Neural progenitor cell (in vitro differentiated cells): ENCODE results near the gene PDE6A. TPM values are rescaled to one million over a fixed set of nuclear protein-coding genes. Genes with fewer than 3 reads are reported as not detected.

ENCODE experiments used
- DNase-seq: peaks from one replicate; pipeline ENCODE4 v3.0.0-alpha.2; 2016; ENCODE audit warnings: low spot score
- H2AFZ ChIP-seq: fragments of 200-600 bp; sonication (generic); replicated peaks from 2 replicates; pipeline ENCODE4 v1.6.1; 2016; ENCODE audit warnings: antibody characterized with exemption
- H3F3A ChIP-seq: fragments of 200-600 bp; sonication (generic); 2 replicates; pipeline ENCODE4 v1.6.1; 2016; ENCODE audit warnings: antibody characterized with exemption, low read depth
- H3K27ac ChIP-seq: fragments of 200-600 bp; sonication (generic); 2 replicates; pipeline ENCODE4 v1.5.1; 2016; ENCODE audit warnings: mild to moderate bottlenecking
- H3K27me3 ChIP-seq: fragments of 200-600 bp; sonication (generic); 2 replicates; pipeline ENCODE4 v1.6.1; 2016; ENCODE audit warnings: mild to moderate bottlenecking, moderate library complexity
- H3K36me3 ChIP-seq: fragments of 200-600 bp; sonication (generic); 2 replicates; pipeline ENCODE4 v1.5.1; 2016
- H3K4me1 ChIP-seq: fragments of 200-600 bp; sonication (generic); 2 replicates; pipeline ENCODE4 v1.6.1; 2016; ENCODE audit warnings: mixed run types
- H3K4me2 ChIP-seq: fragments of 200-600 bp; sonication (generic); 2 replicates; pipeline ENCODE4 v1.6.1; 2016
- H3K4me3 ChIP-seq: fragments of 200-600 bp; sonication (generic); 2 replicates; pipeline ENCODE4 v1.5.1; 2016
- H3K79me2 ChIP-seq: fragments of 200-600 bp; sonication (generic); 2 replicates; pipeline ENCODE4 v1.6.1; 2016; ENCODE audit warnings: low read depth
- H3K9ac ChIP-seq: fragments of 200-600 bp; sonication (generic); 2 replicates; pipeline ENCODE4 v1.6.1; 2016
- H3K9me3 ChIP-seq: fragments of 200-600 bp; sonication (generic); 2 replicates; pipeline ENCODE4 v1.5.1; 2016; ENCODE audit warnings: low read depth
- H4K20me1 ChIP-seq: fragments of 200-600 bp; sonication (generic); 2 replicates; pipeline ENCODE4 v1.6.1; 2016; ENCODE audit warnings: low read depth
- H3K27ac Mint-ChIP-seq: 3 replicates; pipeline ENCODE4 v1.8.0; 2021; ENCODE audit warnings: mixed read lengths
- H3K27me3 Mint-ChIP-seq: 2 replicates; pipeline ENCODE4 v1.8.0; 2022; ENCODE audit warnings: low read depth, mild to moderate bottlenecking, inconsistent platforms, moderate library complexity, mixed read lengths; ENCODE audit not compliant: insufficient read depth
- H3K36me3 Mint-ChIP-seq: 3 replicates; pipeline ENCODE4 v1.8.0; 2021; ENCODE audit warnings: mixed read lengths
- H3K4me1 Mint-ChIP-seq: 3 replicates; pipeline ENCODE4 v1.8.0; 2021; ENCODE audit warnings: mixed read lengths
- H3K4me3 Mint-ChIP-seq: 3 replicates; pipeline ENCODE4 v1.8.0; 2021; ENCODE audit warnings: mild to moderate bottlenecking, moderate library complexity, mixed read lengths
- H3K9me3 Mint-ChIP-seq: 3 replicates; pipeline ENCODE4 v1.8.0; 2020; ENCODE audit warnings: mixed read lengths
- EZH2 ChIP-seq: fragments of 200-600 bp; sonication (generic); IDR thresholded peaks from 2 replicates; pipeline ENCODE4 v1.6.1; 2017; ENCODE audit warnings: antibody characterized with exemption, mild to moderate bottlenecking, moderate library complexity
- EZH2phosphoT487 ChIP-seq: fragments of 200-600 bp; sonication (generic); IDR thresholded peaks from 2 replicates; pipeline ENCODE4 v1.6.1; 2017; ENCODE audit warnings: antibody characterized with exemption
- total RNA-seq: library from RNA; depleted of rRNA; stranded (reverse); fragments of >200 nt; gene quantifications from 2 replicates; pipeline ENCODE4 v1.2.3, GENCODE V29; 2015; ENCODE audit warnings: low replicate concordance
- TF ChIP-seq, protein P1 (sequence below): fragments of 200-600 bp; sonication (generic); IDR thresholded peaks from 2 replicates; pipeline ENCODE4 v1.5.1; 2017; ENCODE audit warnings: antibody characterized with exemption, mild to moderate bottlenecking

The PDE6A gene
- total RNA-seq, 1 donor from 2014 or later = not detected

- H3K4me1 Mint-ChIP-seq = peaks cover 10% of the 10 kb centered on the region
- DNase-seq = peak; percentile 91
- Histone ChIP-seq H3K27me3 (no peaks in the 10 kb centered on the region), H3K9ac (no peak overlapping the region), H3K79me2 (no peaks in the 10 kb centered on the region), H4K20me1 (no peaks in the 10 kb centered on the region), H3K4me2 (peak overlapping the region; percentile 54), H3K36me3 (no peaks in the 10 kb centered on the region), H3F3A (peaks cover 4% of the 10 kb centered on the region), H3K9me3 (no peaks in the 10 kb centered on the region), H2AFZ (peak overlapping the region; percentile 84), H3K27ac (no peak overlapping the region), H3K4me1 (peaks cover 7% of the 10 kb centered on the region), H3K4me3 (no peak overlapping the region)
- H3K36me3 Mint-ChIP-seq = no peaks in the 10 kb centered on the region
- TF ChIP-seq, protein P1, sequence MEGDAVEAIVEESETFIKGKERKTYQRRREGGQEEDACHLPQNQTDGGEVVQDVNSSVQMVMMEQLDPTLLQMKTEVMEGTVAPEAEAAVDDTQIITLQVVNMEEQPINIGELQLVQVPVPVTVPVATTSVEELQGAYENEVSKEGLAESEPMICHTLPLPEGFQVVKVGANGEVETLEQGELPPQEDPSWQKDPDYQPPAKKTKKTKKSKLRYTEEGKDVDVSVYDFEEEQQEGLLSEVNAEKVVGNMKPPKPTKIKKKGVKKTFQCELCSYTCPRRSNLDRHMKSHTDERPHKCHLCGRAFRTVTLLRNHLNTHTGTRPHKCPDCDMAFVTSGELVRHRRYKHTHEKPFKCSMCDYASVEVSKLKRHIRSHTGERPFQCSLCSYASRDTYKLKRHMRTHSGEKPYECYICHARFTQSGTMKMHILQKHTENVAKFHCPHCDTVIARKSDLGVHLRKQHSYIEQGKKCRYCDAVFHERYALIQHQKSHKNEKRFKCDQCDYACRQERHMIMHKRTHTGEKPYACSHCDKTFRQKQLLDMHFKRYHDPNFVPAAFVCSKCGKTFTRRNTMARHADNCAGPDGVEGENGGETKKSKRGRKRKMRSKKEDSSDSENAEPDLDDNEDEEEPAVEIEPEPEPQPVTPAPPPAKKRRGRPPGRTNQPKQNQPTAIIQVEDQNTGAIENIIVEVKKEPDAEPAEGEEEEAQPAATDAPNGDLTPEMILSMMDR = peak; percentile 95
- no peak for TF ChIP-seq EZH2phosphoT487
- H3K27me3 Mint-ChIP-seq = peaks cover 7% of the 10 kb centered on the region
- no peaks in the 10 kb centered on the region for H3K9me3 Mint-ChIP-seq
- H3K27ac Mint-ChIP-seq = no peak overlapping the region
- peak overlapping the region; percentile 54 for H3K4me3 Mint-ChIP-seq
Measured at GRCh38 chr5:149852641-149853330, 91.8 kb downstream of the PDE6A start.

DNA sequence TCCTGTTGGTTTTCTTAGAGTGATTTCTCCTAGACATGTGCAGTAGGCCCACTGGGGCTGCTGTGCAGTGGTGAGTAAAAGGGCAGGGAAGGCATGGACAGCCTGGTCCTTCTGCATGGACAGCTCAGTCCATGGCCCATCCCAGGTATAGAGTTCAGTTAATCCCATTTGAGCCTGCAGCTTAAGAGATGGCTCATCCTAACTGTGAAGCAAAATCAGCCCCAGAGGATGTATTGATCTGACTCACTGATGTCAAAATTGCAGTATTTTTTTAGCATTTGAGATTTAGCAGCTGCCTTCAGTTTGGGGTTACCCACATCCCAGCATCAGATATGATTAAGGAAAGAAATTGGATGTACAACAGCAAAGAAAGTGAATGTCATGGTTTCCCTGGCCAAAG lies 93.4 kb downstream of the PDE6A start:
- no peak overlapping the region for H3K4me3 ChIP-seq
- TF ChIP-seq, protein P1 = no peak
- TF ChIP-seq EZH2phosphoT487 (no peak), EZH2 (no peak)
- H3K4me2 ChIP-seq = no peak overlapping the region
- no peaks in the 10 kb centered on the region for H3K9me3 ChIP-seq
- no peaks in the 10 kb centered on the region for H3K36me3 ChIP-seq
- H2AFZ ChIP-seq = no peak overlapping the region
- Mint-ChIP-seq H3K4me3 (no peak overlapping the region), H3K27ac (no peak overlapping the region), H3K9me3 (no peaks in the 10 kb centered on the region), H3K4me1 (peaks cover 10% of the 10 kb centered on the region), H3K27me3 (peaks cover 7% of the 10 kb centered on the region), H3K36me3 (no peaks in the 10 kb centered on the region)
- no peak overlapping the region for H3K27ac ChIP-seq
- H4K20me1 ChIP-seq = no peaks in the 10 kb centered on the region
- peaks cover 7% of the 10 kb centered on the region for H3K4me1 ChIP-seq
- H3K27me3 ChIP-seq = no peaks in the 10 kb centered on the region
- H3F3A ChIP-seq = peaks cover 4% of the 10 kb centered on the region
- DNase-seq = no peak
- H3K9ac ChIP-seq = no peak overlapping the region
- no peaks in the 10 kb centered on the region for H3K79me2 ChIP-seq

DNA sequence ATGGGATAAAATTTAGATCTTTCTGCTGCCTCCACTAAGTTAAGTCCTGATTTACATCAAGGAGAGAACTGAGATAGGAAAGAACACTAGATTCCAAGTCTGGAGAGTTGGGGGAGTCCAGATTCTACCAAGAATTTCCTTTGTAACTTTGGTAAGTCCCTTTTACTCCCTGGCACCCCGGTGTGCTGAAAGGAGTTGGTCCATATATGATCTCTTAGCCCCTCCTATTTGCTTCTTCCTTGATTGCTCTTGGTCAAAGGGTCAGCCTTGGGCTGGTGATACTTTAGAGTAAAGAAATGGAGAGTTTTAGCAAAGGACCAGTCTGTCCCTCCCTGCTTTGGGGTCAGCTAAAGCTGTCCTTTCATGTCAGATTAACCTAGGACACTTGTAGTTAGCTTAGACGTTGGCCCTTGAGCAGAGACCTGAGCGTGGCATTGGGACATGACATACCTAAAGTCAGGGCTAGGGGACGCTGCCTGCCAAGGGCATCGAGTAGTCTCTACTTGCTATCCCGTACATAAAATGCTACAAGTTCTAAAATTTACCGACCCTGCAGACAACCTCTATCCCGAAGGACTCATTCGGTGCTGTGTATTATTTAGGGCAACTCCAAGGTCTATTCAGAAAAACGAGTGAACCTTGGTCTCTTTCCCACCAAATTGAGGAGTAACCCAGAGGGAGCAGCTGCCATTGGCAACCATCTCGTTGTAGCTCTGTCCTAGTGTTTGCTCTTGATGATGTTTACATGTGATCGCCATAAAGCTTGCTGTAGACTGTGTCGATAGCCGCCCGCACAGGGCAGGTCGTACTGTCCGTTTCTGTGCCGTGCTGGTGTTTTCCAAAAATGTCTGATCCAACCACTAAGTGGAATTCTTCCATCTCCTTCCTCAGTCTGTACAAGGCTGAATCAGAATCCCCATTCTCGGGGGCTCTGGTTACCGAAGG lies 94.4 kb downstream of the PDE6A start:
- H3F3A ChIP-seq = peaks cover 4% of the 10 kb centered on the region
- no peak for DNase-seq

More for the DNA sequence above, 94.4 kb downstream of the PDE6A start:
- H3K27me3 ChIP-seq = no peaks in the 10 kb centered on the region
- Mint-ChIP-seq H3K4me1 (peaks cover 10% of the 10 kb centered on the region), H3K4me3 (no peak overlapping the region), H3K36me3 (no peaks in the 10 kb centered on the region), H3K27ac (no peak overlapping the region), H3K27me3 (peaks cover 7% of the 10 kb centered on the region), H3K9me3 (no peaks in the 10 kb centered on the region)
- peaks cover 7% of the 10 kb centered on the region for H3K4me1 ChIP-seq
- no peaks in the 10 kb centered on the region for H3K9me3 ChIP-seq
- no peak overlapping the region for H2AFZ ChIP-seq
- TF ChIP-seq, protein P1 = no peak
- TF ChIP-seq EZH2phosphoT487 = no peak
- no peaks in the 10 kb centered on the region for H3K79me2 ChIP-seq
- H3K4me3 ChIP-seq = no peak overlapping the region
- H4K20me1 ChIP-seq = no peaks in the 10 kb centered on the region
- no peak overlapping the region for H3K9ac ChIP-seq
- no peaks in the 10 kb centered on the region for H3K36me3 ChIP-seq
- H3K27ac ChIP-seq = no peak overlapping the region
- no peak overlapping the region for H3K4me2 ChIP-seq
